Sigmoid colon (tissue), 4 donors: ENCODE data around the gene RNF123.

Experiments
- EP300 ChIP-seq, 4 donors: sonication (generic); formaldehyde crosslinking; IDR thresholded peaks; one replicate each; pipeline ENCODE4 v1.6.1; 2017; ENCODE audit warnings: antibody characterized with exemption in 4 of 4
- POLR2A ChIP-seq, 2 donors: fragments of 450-650 bp; IDR thresholded peaks; one replicate each; pipeline ENCODE4 v1.6.1; 2016; ENCODE audit warnings: antibody characterized with exemption in 2 of 2, mild to moderate bottlenecking in 2 of 2, moderate library complexity in 2 of 2
- POLR2AphosphoS5 ChIP-seq, 4 donors: sonication (generic); formaldehyde crosslinking; IDR thresholded peaks; one replicate each; pipeline ENCODE4 v1.6.1; 2017; ENCODE audit warnings: antibody characterized with exemption in 4 of 4
- TF ChIP-seq, protein P1 (sequence below), 4 experiments: fragments of 450-650 bp in 3 of 4; fragments of 200-600 bp in 1 of 4; IDR thresholded peaks; one replicate each; pipeline ENCODE4 v1.5.1; 2016 to 2019; ENCODE audit warnings: antibody characterized with exemption in 4 of 4, mild to moderate bottlenecking in 3 of 4, moderate library complexity in 2 of 4

DNA sequence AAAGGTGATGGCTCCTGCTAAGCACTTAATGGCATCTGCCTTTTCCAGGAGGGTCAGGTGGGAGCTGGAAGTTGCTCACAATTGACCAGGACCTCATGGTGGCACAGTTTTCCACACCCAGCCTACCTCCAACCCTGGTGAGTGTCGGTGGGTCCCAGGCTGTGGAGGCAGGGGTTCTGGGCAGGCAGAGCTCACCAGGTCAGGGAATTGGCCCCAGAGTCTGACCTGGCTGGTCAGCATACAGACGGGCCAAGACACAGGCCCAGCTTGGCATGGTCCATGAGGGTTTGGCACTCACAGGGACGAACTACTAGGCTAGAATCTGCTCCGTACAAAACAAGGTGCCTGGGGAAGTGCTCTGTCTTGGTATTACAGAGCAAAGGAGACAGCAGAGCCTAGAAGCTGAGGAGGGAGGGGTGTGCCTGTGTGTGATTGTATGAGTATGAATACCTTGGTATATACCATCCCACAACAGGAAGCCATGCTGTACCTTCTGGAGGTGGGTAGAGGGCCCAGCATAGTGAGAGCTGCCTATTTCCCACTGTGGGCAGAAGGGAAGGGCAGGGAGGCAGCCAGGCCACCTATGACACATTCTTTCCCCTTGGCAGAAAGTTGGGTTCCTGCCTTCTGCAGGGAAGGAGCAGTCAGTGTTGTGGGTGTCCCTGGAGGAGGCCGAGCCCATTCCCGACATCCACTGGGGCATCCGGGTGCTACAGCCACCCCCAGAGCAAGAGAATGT lies 8.7 kb upstream of the RNF123 start:
- TF ChIP-seq, protein P1, sequence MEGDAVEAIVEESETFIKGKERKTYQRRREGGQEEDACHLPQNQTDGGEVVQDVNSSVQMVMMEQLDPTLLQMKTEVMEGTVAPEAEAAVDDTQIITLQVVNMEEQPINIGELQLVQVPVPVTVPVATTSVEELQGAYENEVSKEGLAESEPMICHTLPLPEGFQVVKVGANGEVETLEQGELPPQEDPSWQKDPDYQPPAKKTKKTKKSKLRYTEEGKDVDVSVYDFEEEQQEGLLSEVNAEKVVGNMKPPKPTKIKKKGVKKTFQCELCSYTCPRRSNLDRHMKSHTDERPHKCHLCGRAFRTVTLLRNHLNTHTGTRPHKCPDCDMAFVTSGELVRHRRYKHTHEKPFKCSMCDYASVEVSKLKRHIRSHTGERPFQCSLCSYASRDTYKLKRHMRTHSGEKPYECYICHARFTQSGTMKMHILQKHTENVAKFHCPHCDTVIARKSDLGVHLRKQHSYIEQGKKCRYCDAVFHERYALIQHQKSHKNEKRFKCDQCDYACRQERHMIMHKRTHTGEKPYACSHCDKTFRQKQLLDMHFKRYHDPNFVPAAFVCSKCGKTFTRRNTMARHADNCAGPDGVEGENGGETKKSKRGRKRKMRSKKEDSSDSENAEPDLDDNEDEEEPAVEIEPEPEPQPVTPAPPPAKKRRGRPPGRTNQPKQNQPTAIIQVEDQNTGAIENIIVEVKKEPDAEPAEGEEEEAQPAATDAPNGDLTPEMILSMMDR (IDR thresholded peaks at IDR 0.05): no peak
- TF ChIP-seq EP300 (IDR thresholded peaks at IDR 0.05) (no peak), POLR2A (IDR thresholded peaks at IDR 0.05) (no peak), POLR2AphosphoS5 (IDR thresholded peaks at IDR 0.05) (no peak)
